CD4-positive, CD25-positive, alpha-beta regulatory T cell (primary cell): ENCODE data around the gene EFHB. TPM values are rescaled to one million over a fixed set of nuclear protein-coding genes. Genes with fewer than 3 reads are reported as not detected.

Experiments
- ATAC-seq, 2 donors: fragments of 150-1000 bp; cut with Tn5 transposase; one replicate each; pipeline ENCODE4 v1.10.0; 2021; ENCODE audit warnings: low read depth in 2 of 2, moderate number of reproducible peaks in 2 of 2, moderate library complexity in 1 of 2
- DNase-seq, 3 donors: peaks; one replicate each; pipeline versions ENCODE4 v3.0.0 to v3.0.0-alpha.2; 2012 to 2022; ENCODE audit warnings: mixed read lengths in 1 of 3
- H3K27ac ChIP-seq: one replicate; pipeline ENCODE4 v1.7.0; 2013; ENCODE audit warnings: mild to moderate bottlenecking, low read length; ENCODE audit not compliant: insufficient read depth, poor library complexity, severe bottlenecking
- H3K27me3 ChIP-seq: one replicate; pipeline ENCODE4 v1.7.0; 2013; ENCODE audit warnings: low read length; ENCODE audit not compliant: control insufficient read depth, insufficient read depth
- H3K36me3 ChIP-seq: one replicate; pipeline ENCODE4 v1.7.0; 2013; ENCODE audit warnings: mild to moderate bottlenecking, low read length, moderate library complexity; ENCODE audit not compliant: control insufficient read depth, insufficient read depth
- H3K4me1 ChIP-seq: 2 replicates; pipeline ENCODE4 v1.7.0; 2013; ENCODE audit warnings: mild to moderate bottlenecking, low read length; ENCODE audit not compliant: insufficient read depth, control insufficient read depth, poor library complexity, severe bottlenecking
- H3K4me3 ChIP-seq: one replicate; pipeline ENCODE4 v1.7.0; 2013; ENCODE audit warnings: low read depth, mild to moderate bottlenecking, low read length, moderate library complexity
- H3K9me3 ChIP-seq, 2 experiments: 1 replicate in 1 of 2; 2 replicates in 1 of 2; pipeline ENCODE4 v1.7.0; 2013; ENCODE audit warnings: low read length in 2 of 2, mild to moderate bottlenecking in 1 of 2, moderate library complexity in 1 of 2; ENCODE audit not compliant: control insufficient read depth in 2 of 2
- H3K27ac Mint-ChIP-seq, 3 donors: one replicate each; pipeline ENCODE4 v1.8.0; 2020 to 2022; ENCODE audit warnings: mild to moderate bottlenecking in 3 of 3, mixed read lengths in 3 of 3, moderate library complexity in 2 of 3
- H3K27me3 Mint-ChIP-seq: one replicate; pipeline ENCODE4 v1.8.0; 2022; ENCODE audit warnings: mild to moderate bottlenecking, mixed read lengths
- H3K36me3 Mint-ChIP-seq: one replicate; pipeline ENCODE4 v1.8.0; 2020; ENCODE audit warnings: mixed read lengths
- H3K4me1 Mint-ChIP-seq, 4 donors: one replicate each; pipeline ENCODE4 v1.8.0; 2020 to 2022; ENCODE audit warnings: mixed read lengths in 4 of 4, mild to moderate bottlenecking in 1 of 4
- H3K4me3 Mint-ChIP-seq, 4 donors: one replicate each; pipeline ENCODE4 v1.8.0; 2020 to 2022; ENCODE audit warnings: mild to moderate bottlenecking in 4 of 4, mixed read lengths in 4 of 4, moderate library complexity in 3 of 4
- H3K9me3 Mint-ChIP-seq, 7 donors: one replicate each; pipeline ENCODE4 v1.8.0; 2020 to 2022; ENCODE audit warnings: mixed read lengths in 7 of 7, mild to moderate bottlenecking in 3 of 7, moderate library complexity in 2 of 7
- polyA plus RNA-seq, 4 donors: library from polyadenylated mRNA; unstranded; fragments of 300-500 nt; fragmentation: Illumina TruSeq; gene quantifications; one replicate each; pipeline ENCODE4 v1.2.3, GENCODE V29; 2021
- total RNA-seq: library from RNA; stranded (reverse); gene quantifications from one replicate; pipeline ENCODE4 v1.2.3, GENCODE V29; 2022

EFHB gene, protein sequence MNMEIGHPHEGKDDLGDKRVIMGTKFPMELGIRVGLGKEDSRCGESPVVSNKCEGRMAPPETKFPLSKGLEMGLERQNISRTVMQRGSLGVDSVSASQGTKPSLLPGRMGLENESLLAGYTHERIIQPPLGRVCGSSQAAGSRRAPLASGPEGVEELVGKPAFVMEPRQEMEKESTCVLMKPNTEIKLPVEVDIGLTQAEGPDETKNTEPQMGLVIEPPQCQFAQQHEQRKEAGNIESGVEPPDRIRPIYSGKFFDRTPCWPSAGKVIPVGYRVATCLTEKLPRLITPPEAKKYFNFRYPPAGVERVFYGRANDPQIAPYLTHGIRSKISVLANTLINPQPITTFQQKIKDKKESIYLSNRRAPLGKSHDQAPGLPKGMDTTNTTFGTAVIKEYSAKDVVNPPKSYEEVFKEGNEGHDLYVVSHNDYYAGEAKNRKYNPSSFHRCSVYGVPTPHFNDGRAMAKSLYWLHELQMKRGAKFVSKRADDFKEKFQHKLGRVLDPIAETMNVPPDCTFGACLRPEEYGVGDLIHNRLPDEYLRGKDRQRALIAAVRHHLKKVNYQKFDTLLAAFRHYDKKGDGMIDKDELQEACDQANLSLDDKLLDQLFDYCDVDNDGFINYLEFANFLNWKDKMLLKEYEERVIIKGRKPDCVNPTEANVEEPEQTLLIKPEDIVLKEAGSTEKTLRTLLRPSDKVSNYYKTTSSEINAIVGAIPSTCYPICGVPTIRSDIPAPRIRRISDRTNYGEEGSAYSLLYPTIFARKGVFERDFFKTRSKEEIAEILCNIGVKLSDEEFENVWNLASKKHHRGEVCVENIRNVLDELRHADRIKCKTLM
- total RNA-seq (1.3 TPM), polyA plus RNA-seq (under 1 TPM; 0.10 to 0.26 (median 0.19) TPM)

DNA sequence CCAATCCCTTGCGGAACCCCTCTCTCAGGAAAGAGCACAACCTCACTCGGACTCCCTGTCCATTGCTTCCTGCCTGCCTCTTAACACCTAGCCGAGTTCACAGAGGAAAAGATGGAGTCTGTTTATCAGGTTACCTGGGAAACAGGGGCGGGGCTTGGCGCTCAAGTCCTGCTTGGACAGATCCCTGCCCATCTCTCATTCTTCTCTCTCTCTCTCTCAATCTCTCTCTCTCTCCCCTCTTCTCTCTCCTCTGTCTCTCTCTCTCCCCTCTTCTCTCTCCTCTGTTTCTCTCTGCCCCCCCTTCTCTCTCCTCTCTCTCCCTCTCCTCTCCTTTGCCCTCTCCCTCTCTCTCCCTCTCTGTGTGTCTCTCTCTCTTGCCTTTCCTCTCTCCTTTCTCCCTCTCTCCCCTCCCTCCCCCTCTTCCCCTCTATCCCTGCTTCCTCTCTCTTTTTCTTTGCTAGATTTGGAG lies at the start of gene EFHB:
Gene EFHB, minus strand, starts transcription at position 120 of the 469 bp plus-strand sequence. CDS start 199 bp downstream, outside the sequence.
- peak within 1 kb of the TSS in 1 of 3 donors; percentile 29 for H3K27ac Mint-ChIP-seq
- no peaks in the 10 kb centered on the region for H3K36me3 Mint-ChIP-seq
- no peak for ATAC-seq
- Histone ChIP-seq H3K4me3 (no peak within 1 kb of the TSS), H3K4me1 (no peaks in the 10 kb centered on the region), H3K9me3 (no peaks in the 10 kb centered on the region), H3K27me3 (no peaks in the 10 kb centered on the region), H3K36me3 (no peaks in the 10 kb centered on the region), H3K27ac (no peak within 1 kb of the TSS)
- peaks cover 0 to 4% (median 2%) of the 10 kb centered on the region in 4 donors for H3K4me1 Mint-ChIP-seq
- DNase-seq: peak in 1 of 3 donors; percentile 30
- H3K27me3 Mint-ChIP-seq: no peaks in the 10 kb centered on the region
- H3K4me3 Mint-ChIP-seq: no peak within 1 kb of the TSS
- H3K9me3 Mint-ChIP-seq: peaks cover 0 to 4% (median 0%) of the 10 kb centered on the region in 7 donors

DNA sequence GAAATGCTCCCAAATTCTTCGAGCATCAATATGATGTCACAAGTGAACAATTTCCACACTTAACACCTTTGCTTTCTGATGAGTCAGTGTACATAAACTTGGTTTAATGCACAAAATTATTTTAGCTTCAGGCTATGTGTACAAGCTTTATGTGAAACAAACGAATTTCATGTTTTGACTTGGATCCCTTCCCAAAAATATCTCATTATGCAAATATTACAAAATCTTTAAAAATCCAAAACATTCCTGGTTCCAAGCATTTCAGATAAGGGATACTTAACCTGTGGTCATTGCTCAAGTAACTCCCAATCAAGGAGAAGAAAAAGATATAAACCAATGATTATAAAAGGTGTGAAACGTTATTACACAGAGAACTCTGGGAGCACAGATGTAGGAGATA lies 38.0 kb upstream of the EFHB start:
- H3K4me3 ChIP-seq: no peak overlapping the region
- DNase-seq (no peak), ATAC-seq (no peak)
- Mint-ChIP-seq H3K36me3 (peaks cover 38% of the 10 kb centered on the region), H3K27me3 (no peaks in the 10 kb centered on the region), H3K4me3 (no peak overlapping the region), H3K27ac (no peak overlapping the region), H3K4me1 (peaks cover 31 to 46% (median 40%) of the 10 kb centered on the region in 4 donors), H3K9me3 (no peaks in the 10 kb centered on the region)
- H3K27ac ChIP-seq: no peak overlapping the region
- H3K27me3 ChIP-seq: no peaks in the 10 kb centered on the region
- H3K4me1 ChIP-seq: peaks cover 3% of the 10 kb centered on the region
- no peaks in the 10 kb centered on the region for H3K9me3 ChIP-seq
- H3K36me3 ChIP-seq: peaks cover 53% of the 10 kb centered on the region

DNA sequence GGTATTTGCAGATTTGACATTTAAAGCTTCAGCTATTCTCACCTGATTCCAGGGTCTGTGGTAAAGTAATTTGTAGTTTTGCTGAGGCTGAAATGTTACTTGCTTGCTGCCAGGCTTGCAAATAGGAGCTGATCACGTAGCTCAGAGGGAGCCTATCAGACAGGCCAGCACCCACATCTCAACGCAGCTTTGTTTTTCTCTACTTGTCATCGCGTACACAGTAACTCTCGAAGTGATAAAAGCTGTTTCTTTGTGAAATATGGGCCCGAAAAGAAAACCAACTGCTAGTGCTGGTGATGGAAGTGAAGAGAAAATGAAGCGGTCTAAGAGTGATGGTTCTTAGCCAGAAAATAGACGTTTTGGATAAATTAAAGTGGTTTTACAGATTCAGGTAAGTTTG lies 36.3 kb upstream of the EFHB start:
- no peaks in the 10 kb centered on the region for H3K27me3 ChIP-seq
- H3K4me1 ChIP-seq: peaks cover 3% of the 10 kb centered on the region
- no peak for ATAC-seq
- H3K27ac Mint-ChIP-seq: peak overlapping the region in 1 of 3 donors; percentile 52
- no peak overlapping the region for H3K4me3 Mint-ChIP-seq
- no peaks in the 10 kb centered on the region for H3K9me3 ChIP-seq
- peaks cover 37% of the 10 kb centered on the region for H3K36me3 ChIP-seq
- peaks cover 46% of the 10 kb centered on the region for H3K36me3 Mint-ChIP-seq
- DNase-seq: no peak
- H3K9me3 Mint-ChIP-seq: no peaks in the 10 kb centered on the region
- H3K27ac ChIP-seq: no peak overlapping the region
- H3K27me3 Mint-ChIP-seq: no peaks in the 10 kb centered on the region
- H3K4me1 Mint-ChIP-seq: peaks cover 40 to 60% (median 52%) of the 10 kb centered on the region in 4 donors
- no peak overlapping the region for H3K4me3 ChIP-seq

DNA sequence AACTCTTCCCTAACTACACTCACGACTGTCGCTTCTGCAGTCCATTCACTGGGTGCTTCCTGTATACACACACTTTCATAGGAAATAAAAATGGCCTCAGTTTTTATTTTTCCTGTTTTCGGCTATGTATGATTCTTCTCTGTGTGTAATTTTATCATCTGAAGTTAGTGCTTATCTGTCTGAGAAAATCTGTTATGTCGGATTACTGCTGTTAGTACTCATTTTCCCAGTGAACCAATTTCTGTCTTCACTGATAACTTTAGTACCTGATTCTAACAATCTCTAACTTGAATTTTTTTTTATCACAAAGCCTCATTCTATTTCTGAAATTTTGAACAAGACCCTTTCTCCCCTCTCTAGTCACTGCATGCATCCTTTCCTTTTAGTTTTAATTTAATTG lies 33.8 kb upstream of the EFHB start:
- H3K9me3 ChIP-seq: no peaks in the 10 kb centered on the region
- DNase-seq (no peak), ATAC-seq (no peak)
- H3K4me1 ChIP-seq: peaks cover 8% of the 10 kb centered on the region
- H3K27me3 Mint-ChIP-seq: no peaks in the 10 kb centered on the region
- peak overlapping the region in 2 of 3 donors; percentile 7 to 16 for H3K27ac Mint-ChIP-seq
- H3K4me1 Mint-ChIP-seq: peaks cover 50 to 82% (median 62%) of the 10 kb centered on the region in 4 donors
- H3K4me3 Mint-ChIP-seq: peak overlapping the region in 1 of 4 donors; percentile 52
- H3K4me3 ChIP-seq: no peak overlapping the region
- H3K27ac ChIP-seq: no peak overlapping the region
- H3K27me3 ChIP-seq: no peaks in the 10 kb centered on the region
- H3K36me3 Mint-ChIP-seq: peaks cover 34% of the 10 kb centered on the region
- no peaks in the 10 kb centered on the region for H3K9me3 Mint-ChIP-seq
- peaks cover 22% of the 10 kb centered on the region for H3K36me3 ChIP-seq

DNA sequence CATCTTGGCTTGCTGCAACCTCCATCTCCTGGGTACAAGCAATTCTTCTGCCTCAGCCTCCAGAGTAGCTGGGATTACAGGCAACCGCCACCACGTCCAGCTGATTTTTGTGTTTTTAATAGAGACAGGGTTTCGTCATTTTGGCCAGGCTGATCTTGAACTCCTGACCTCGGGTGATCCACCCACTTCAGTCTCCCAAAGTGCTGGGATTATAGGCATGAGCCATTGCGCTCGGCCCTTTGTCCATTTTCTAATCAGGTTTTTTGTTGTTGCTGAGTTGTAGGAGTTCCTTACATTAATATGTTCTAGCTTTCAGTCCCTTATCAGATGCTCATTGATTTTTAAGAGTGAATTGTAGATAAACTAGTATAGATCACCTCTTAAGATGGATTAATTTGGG lies 33.2 kb upstream of the EFHB start:
- no peak overlapping the region for H3K27ac ChIP-seq
- H3K27ac Mint-ChIP-seq: peak overlapping the region in 1 of 3 donors; percentile 7
- H3K4me1 Mint-ChIP-seq: peaks cover 48 to 82% (median 61%) of the 10 kb centered on the region in 4 donors
- ATAC-seq: no peak
- no peak for DNase-seq
- no peaks in the 10 kb centered on the region for H3K27me3 Mint-ChIP-seq
- H3K4me3 ChIP-seq: no peak overlapping the region
- H3K9me3 Mint-ChIP-seq: no peaks in the 10 kb centered on the region
- peak overlapping the region in 2 of 4 donors; percentile 44 to 59 for H3K4me3 Mint-ChIP-seq
- H3K36me3 Mint-ChIP-seq: peaks cover 28% of the 10 kb centered on the region
- no peaks in the 10 kb centered on the region for H3K9me3 ChIP-seq
- no peaks in the 10 kb centered on the region for H3K27me3 ChIP-seq
- peaks cover 22% of the 10 kb centered on the region for H3K36me3 ChIP-seq
- H3K4me1 ChIP-seq: peaks cover 8% of the 10 kb centered on the region

DNA sequence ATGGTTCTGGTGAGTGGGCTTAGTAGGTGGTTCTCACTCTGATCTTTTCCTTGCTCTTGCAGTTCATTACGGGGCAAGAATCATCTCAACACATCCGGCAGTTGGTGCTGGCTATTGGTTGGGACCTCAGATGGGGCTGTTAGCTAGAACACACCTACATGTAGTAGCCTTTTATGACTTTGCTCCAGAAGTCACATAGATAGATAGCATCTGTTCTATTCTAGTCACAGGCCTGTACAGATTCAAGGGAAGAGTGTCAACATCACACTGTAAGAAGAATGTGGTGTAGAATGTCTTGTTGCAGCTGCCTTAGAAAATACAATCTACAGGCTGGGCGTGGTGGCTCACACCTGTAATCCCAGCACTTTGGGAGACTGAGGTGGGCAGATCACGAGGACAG lies 27.9 kb upstream of the EFHB start:
- Histone ChIP-seq H3K27ac (no peak overlapping the region), H3K27me3 (no peaks in the 10 kb centered on the region), H3K4me1 (peaks cover 8% of the 10 kb centered on the region), H3K9me3 (no peaks in the 10 kb centered on the region), H3K36me3 (peaks cover 13% of the 10 kb centered on the region), H3K4me3 (peak overlapping the region; percentile 4)
- H3K4me3 Mint-ChIP-seq: peak overlapping the region in 3 of 4 donors; percentile 13 to 45 (median 15)
- DNase-seq: no peak
- no peaks in the 10 kb centered on the region for H3K27me3 Mint-ChIP-seq
- H3K9me3 Mint-ChIP-seq: no peaks in the 10 kb centered on the region
- no peak for ATAC-seq
- H3K27ac Mint-ChIP-seq: peak overlapping the region in 1 of 3 donors; percentile 22
- H3K36me3 Mint-ChIP-seq: peaks cover 31% of the 10 kb centered on the region
- peaks cover 30 to 94% (median 77%) of the 10 kb centered on the region in 4 donors for H3K4me1 Mint-ChIP-seq

DNA sequence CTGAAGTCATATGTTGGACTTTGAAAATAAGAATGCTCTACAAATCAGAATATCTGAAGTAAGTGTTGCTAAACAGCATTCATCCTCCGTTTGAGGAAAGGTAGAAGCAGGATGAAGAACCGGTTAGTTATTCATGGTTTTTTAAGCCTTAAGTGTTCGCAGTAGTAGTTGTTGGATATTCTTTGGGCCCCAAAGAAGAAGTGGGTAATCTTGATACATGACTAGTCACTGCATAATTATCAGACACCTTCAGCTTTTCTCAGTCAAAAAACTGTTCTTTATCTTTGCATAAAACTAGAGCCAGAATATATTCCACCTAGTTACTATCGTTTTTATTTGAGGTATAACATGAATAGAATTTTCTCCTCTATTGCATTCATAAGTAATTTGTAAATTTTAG lies 26.7 kb upstream of the EFHB start:
- DNase-seq (no peak), ATAC-seq (no peak)
- Mint-ChIP-seq H3K9me3 (no peaks in the 10 kb centered on the region), H3K27me3 (no peaks in the 10 kb centered on the region), H3K4me1 (peaks cover 19 to 90% (median 74%) of the 10 kb centered on the region in 4 donors), H3K27ac (no peak overlapping the region), H3K36me3 (peaks cover 26% of the 10 kb centered on the region), H3K4me3 (no peak overlapping the region)
- peaks cover 14% of the 10 kb centered on the region for H3K36me3 ChIP-seq
- no peaks in the 10 kb centered on the region for H3K9me3 ChIP-seq
- H3K27ac ChIP-seq: no peak overlapping the region
- H3K4me3 ChIP-seq: no peak overlapping the region
- H3K27me3 ChIP-seq: no peaks in the 10 kb centered on the region
- peaks cover 9% of the 10 kb centered on the region for H3K4me1 ChIP-seq
